NB4 (cell line): Measurements from ENCODE around the gene SNX19.

Source experiments
- DNase-seq: peaks from one replicate; pipeline ENCODE4 v3.0.0; 2010; ENCODE audit warnings: low read depth
- H3K4me3 ChIP-seq: one replicate; pipeline ENCODE4 v1.5.1; 2011; ENCODE audit warnings: mild to moderate bottlenecking, low read depth, low read length, moderate library complexity
- MYC ChIP-seq: IDR thresholded peaks from 2 replicates; pipeline ENCODE4 v1.6.1; 2011; ENCODE audit warnings: low read depth, low read length
- POLR2A ChIP-seq: IDR thresholded peaks from 2 replicates; pipeline ENCODE4 v1.6.1; 2011; ENCODE audit warnings: mild to moderate bottlenecking; ENCODE audit not compliant: insufficient read length; ENCODE audit errors: extremely low read depth
- TF ChIP-seq, protein P1 (sequence below): IDR thresholded peaks from 2 replicates; pipeline ENCODE4 v1.6.1; 2011; ENCODE audit warnings: low read depth, low read length
- TF ChIP-seq, protein P2 (sequence below): IDR thresholded peaks from one replicate; pipeline ENCODE4 v1.5.1; 2012; ENCODE audit warnings: low read depth, low read length

SNX19 gene

DNA sequence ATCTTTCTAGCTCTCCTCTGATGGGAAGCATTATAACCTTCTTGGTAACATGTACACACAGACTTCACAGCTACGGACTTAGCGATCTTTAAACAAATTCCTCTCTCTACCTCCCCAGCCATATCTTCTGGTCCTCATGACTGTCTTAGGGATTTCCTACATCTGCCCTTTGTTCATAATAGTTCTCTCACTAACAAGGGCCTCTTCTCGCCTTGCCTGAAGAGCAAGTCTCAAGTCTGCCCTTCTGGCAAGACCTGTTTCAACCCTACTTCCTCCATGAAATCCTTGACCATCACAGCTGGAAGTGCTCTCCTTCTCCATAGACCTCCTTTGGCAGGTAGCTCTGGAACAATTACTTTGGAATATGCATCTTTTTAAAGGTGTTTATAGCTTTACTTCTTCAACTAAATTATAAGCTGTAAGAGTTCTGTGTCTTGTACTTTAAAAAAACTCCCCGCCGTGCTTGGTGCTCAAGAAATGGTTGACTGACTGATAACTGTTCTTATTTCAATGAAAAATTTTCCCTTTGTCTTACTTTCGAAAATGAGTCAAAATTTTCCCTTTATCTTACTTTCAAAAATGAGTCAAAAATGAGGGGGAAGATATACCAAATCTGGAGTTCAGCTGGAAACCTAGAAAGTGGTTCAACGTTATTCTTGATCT, 34.7 kb downstream of the SNX19 start:
- no peak for TF ChIP-seq POLR2A
- no peak for TF ChIP-seq MYC
- TF ChIP-seq, protein P1, sequence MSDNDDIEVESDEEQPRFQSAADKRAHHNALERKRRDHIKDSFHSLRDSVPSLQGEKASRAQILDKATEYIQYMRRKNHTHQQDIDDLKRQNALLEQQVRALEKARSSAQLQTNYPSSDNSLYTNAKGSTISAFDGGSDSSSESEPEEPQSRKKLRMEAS, result no peak
- TF ChIP-seq, protein P2, sequence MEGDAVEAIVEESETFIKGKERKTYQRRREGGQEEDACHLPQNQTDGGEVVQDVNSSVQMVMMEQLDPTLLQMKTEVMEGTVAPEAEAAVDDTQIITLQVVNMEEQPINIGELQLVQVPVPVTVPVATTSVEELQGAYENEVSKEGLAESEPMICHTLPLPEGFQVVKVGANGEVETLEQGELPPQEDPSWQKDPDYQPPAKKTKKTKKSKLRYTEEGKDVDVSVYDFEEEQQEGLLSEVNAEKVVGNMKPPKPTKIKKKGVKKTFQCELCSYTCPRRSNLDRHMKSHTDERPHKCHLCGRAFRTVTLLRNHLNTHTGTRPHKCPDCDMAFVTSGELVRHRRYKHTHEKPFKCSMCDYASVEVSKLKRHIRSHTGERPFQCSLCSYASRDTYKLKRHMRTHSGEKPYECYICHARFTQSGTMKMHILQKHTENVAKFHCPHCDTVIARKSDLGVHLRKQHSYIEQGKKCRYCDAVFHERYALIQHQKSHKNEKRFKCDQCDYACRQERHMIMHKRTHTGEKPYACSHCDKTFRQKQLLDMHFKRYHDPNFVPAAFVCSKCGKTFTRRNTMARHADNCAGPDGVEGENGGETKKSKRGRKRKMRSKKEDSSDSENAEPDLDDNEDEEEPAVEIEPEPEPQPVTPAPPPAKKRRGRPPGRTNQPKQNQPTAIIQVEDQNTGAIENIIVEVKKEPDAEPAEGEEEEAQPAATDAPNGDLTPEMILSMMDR, result no peak
- DNase-seq, result no peak
- no peak overlapping the region for H3K4me3 ChIP-seq

DNA sequence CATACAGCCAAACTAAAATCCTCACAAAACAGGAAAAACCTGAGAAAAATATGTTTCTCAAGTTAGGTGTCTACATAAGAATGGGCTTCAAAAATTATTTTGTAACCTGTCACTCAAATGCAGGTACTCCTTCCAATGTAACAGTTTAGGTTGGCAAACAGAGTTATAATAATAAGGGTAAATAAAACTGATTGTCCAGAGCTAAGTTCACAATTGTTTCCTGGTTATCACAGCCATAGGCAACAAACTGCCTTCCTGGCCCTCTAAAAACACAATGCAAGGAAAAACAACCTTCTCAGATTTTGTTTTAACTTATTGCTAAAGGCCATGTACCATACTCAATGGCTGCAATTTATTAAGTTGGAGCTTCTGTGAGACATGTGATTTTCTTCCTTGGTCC, 36.4 kb downstream of the SNX19 start:
- DNase-seq, result no peak
- no peak overlapping the region for H3K4me3 ChIP-seq
- no peak for TF ChIP-seq POLR2A
- TF ChIP-seq MYC, result no peak
- TF ChIP-seq, protein P2, result no peak
- TF ChIP-seq, protein P1, result no peak

DNA sequence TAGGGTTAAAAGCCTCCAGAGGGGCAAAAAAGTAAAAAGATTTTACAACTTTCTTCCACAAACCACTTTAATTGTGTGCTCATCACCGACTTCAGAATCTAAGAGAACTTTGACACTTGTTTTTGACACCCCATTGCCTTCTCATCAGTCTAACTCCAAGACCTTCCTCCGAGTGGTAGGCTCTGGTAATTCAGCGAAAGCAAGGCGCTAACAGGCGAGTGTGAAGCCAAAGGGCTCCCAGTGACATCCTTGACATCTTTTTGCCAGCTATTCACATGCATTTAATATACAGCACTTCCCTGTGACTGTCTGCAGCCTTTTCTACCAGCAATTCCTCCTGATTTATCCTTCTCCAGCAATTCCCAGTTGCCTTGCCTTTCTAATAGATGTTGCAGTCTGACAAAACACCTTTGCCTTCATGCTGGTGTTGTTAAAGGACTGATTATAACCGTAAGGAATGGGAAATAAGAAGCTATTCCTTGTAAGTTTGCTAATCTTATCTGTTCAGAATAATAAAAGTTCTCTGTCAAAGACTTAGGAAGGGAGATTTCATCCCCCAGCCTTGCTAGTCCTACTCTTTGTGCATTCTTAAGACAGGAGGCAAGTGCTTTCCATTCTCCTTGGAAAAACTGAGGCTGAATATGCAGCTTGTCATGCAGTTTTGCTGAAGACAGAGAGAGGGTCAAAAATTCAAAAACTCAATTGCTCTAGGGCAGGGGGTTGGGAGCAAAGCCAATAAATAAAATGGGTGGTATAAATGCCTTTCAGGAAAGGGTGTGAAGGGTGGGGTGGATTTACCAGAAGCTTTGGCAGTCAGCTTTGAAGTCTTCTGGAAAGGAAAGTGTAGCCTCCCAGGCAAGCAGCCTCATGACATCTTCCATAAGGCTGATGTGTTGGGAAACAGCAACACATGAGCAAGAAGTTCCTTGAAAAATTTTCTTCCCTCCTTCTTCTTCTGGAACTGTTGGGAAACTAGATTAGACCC, 39.1 kb downstream of the SNX19 start:
- no peak overlapping the region for H3K4me3 ChIP-seq
- DNase-seq, result no peak
- TF ChIP-seq POLR2A, result no peak
- TF ChIP-seq, protein P1, result no peak
- TF ChIP-seq MYC, result no peak
- TF ChIP-seq, protein P2, result no peak

DNA sequence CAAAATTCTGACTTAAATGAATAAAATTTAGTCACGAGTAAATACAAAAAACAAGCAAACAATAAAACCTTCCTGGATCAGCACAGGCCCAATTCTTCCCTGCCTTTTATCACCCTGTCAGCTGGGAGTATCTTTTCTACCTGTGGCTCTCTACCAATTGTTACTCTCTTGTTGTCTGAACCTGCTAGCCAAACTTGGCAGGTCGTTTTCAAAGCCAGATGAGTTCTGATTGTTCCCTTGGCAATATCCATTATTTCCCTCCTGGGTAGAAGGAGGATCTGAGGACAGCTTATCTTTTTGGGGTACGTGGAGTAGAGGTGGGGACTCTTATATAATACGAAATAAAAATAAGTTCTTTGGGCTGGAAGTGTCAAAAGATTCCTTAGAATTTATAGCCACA, 40.2 kb downstream of the SNX19 start:
- no peak for DNase-seq
- H3K4me3 ChIP-seq, result no peak overlapping the region
- no peak for TF ChIP-seq POLR2A
- no peak for TF ChIP-seq MYC
- TF ChIP-seq, protein P1, result no peak
- TF ChIP-seq, protein P2, result no peak

DNA sequence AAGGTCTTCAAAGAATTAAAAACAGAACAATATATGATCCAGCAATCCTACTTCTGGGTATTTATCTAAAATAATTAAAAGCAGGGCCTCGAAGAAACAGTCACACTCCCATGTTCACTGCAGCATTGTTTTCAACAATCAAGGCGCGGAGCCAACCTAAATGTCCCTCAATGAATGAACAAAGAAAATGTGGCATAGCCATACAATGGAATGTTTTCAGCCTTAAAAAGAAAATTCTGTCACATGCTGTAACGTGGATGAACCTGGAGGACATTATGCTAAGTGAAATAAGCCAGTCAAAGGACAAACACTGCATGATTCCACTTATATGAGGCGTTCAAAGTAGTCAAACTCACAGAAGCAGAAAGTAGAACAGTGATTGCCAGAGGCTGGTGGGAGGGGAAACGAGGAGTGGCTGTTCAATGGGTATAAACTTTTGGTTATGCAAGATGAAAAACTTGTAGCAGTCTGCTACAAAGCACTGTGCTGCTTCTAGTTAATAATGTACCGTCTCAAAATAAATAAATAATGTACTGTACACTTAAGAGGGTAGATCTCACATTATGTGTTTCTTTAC, 41.2 kb downstream of the SNX19 start:
- TF ChIP-seq, protein P2, result no peak
- TF ChIP-seq MYC, result no peak
- TF ChIP-seq, protein P1, result no peak
- no peak for TF ChIP-seq POLR2A
- no peak for DNase-seq
- no peak overlapping the region for H3K4me3 ChIP-seq
